HG03439 (cell line): ENCODE measurements around the gene ATPAF1.
"Not testable (repeated sequence)": the region's sequence is repeated elsewhere in the genome, so short reads cannot be mapped to it uniquely, and the experiment has no call there.

Source experiments
- ATAC-seq: cut with Tn5 transposase; IDR thresholded peaks from one replicate; pipeline ENCODE4 v1.9.1; 2021; ENCODE audit warnings: mild to moderate bottlenecking, moderate library complexity; ENCODE audit not compliant: unreplicated experiment

Gene ATPAF1

GRCh38 chr1:46681333-46682034 is 13.3 kb upstream of the ATPAF1 start:
- no peak for ATAC-seq

- ATAC-seq, result no peak
Observed at GRCh38 chr1:46679789-46680573, 11.8 kb upstream of the ATPAF1 start.

- ATAC-seq, result no peak
Observed at GRCh38 chr1:46677339-46677738, 9.2 kb upstream of the ATPAF1 start.

GRCh38 chr1:46676531-46676930 is 8.4 kb upstream of the ATPAF1 start:
- no peak for ATAC-seq

- ATAC-seq, result no peak
Observed at GRCh38 chr1:46675549-46676314, 7.6 kb upstream of the ATPAF1 start.

- no peak for ATAC-seq
Observed at GRCh38 chr1:46673749-46674182, 5.6 kb upstream of the ATPAF1 start.

GRCh38 chr1:46672696-46673095 is 4.5 kb upstream of the ATPAF1 start:
- no peak for ATAC-seq

GRCh38 chr1:46671554-46671953 is 3.4 kb upstream of the ATPAF1 start, which contains the start of gene TEX38:
Gene TEX38 (plus strand): TSS chr1:46671854. CDS start chr1:46671935, 81 bp downstream.
- no peak for ATAC-seq

GRCh38 chr1:46670134-46670533 is 2.0 kb upstream of the ATPAF1 start:
- ATAC-seq, result no peak

- no peak for ATAC-seq
Observed at GRCh38 chr1:46665983-46666382, 2.2 kb downstream of the ATPAF1 start.

- not testable (repeated sequence) for ATAC-seq
Observed at GRCh38 chr1:46662919-46663318, 5.2 kb downstream of the ATPAF1 start.

- peak; percentile 74 for ATAC-seq
Observed at GRCh38 chr1:46660116-46660515, 8.0 kb downstream of the ATPAF1 start.

- ATAC-seq, result peak; percentile 12
Observed at GRCh38 chr1:46659307-46659870, 8.8 kb downstream of the ATPAF1 start.

- no peak for ATAC-seq
Observed at GRCh38 chr1:46657775-46658174, 10.4 kb downstream of the ATPAF1 start.

- ATAC-seq, result no peak
Observed at GRCh38 chr1:46656643-46657042, 11.5 kb downstream of the ATPAF1 start.

- no peak for ATAC-seq
Observed at GRCh38 chr1:46655848-46656247, 12.3 kb downstream of the ATPAF1 start.

- not testable (repeated sequence) for ATAC-seq
Observed at GRCh38 chr1:46654698-46655097, 13.5 kb downstream of the ATPAF1 start.

- no peak for ATAC-seq
Observed at GRCh38 chr1:46654012-46654411, 14.2 kb downstream of the ATPAF1 start.

GRCh38 chr1:46653405-46653958 is 14.7 kb downstream of the ATPAF1 start:
- ATAC-seq, result no peak

- ATAC-seq, result no peak
Observed at GRCh38 chr1:46652321-46653100, 15.7 kb downstream of the ATPAF1 start.
